Epithelial cell of proximal tubule (primary cell): ENCODE data around the gene INHBC. TPM values are rescaled to one million over a fixed set of nuclear protein-coding genes. Genes with fewer than 3 reads are reported as not detected.
"Not testable (repeated sequence)": the region's sequence is repeated elsewhere in the genome, so short reads cannot be mapped to it uniquely, and the experiment has no call there.

ENCODE experiments used
- DNase-seq: peaks from one replicate; pipeline ENCODE4 v3.0.0-alpha.2; 2011; ENCODE audit warnings: low read depth
- H3K4me3 ChIP-seq: 2 replicates; pipeline ENCODE4 v1.5.1; 2011; ENCODE audit warnings: low read depth, mild to moderate bottlenecking, low read length
- total RNA-seq: library from RNA; depleted of rRNA; stranded (reverse); fragments of >200 nt; gene quantifications from 2 replicates; pipeline ENCODE4 v1.2.3, GENCODE V29; 2015
- TF ChIP-seq, protein P1 (sequence below): conservative IDR thresholded peaks from 2 replicates; pipeline ENCODE4 v1.5.1; 2012; ENCODE audit warnings: low read depth, mild to moderate bottlenecking, low read length

INHBC gene
- total RNA-seq, 1 donor from 2014 or later = not detected

DNA sequence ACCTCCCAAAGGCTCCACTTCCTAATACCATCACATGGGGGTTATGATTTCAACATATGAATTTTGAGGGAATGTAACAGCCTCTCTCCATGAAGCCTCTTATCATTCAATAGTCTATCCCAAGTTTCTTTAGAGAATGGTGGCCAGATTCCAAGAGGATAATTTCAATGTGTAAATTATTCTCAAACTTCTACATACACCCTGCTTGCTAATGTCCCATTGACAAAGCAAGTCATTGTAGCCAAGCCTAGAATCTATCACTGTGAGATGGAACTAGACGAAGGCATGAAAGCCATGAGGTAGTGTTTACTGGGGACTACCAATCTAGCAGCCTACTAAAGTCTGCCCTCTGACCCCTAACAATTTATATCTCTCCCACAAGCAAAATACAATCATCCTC is 3.8 kb downstream of the INHBC start:
- TF ChIP-seq, protein P1, sequence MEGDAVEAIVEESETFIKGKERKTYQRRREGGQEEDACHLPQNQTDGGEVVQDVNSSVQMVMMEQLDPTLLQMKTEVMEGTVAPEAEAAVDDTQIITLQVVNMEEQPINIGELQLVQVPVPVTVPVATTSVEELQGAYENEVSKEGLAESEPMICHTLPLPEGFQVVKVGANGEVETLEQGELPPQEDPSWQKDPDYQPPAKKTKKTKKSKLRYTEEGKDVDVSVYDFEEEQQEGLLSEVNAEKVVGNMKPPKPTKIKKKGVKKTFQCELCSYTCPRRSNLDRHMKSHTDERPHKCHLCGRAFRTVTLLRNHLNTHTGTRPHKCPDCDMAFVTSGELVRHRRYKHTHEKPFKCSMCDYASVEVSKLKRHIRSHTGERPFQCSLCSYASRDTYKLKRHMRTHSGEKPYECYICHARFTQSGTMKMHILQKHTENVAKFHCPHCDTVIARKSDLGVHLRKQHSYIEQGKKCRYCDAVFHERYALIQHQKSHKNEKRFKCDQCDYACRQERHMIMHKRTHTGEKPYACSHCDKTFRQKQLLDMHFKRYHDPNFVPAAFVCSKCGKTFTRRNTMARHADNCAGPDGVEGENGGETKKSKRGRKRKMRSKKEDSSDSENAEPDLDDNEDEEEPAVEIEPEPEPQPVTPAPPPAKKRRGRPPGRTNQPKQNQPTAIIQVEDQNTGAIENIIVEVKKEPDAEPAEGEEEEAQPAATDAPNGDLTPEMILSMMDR = no peak
- H3K4me3 ChIP-seq = no peak overlapping the region
- DNase-seq = no peak

DNA sequence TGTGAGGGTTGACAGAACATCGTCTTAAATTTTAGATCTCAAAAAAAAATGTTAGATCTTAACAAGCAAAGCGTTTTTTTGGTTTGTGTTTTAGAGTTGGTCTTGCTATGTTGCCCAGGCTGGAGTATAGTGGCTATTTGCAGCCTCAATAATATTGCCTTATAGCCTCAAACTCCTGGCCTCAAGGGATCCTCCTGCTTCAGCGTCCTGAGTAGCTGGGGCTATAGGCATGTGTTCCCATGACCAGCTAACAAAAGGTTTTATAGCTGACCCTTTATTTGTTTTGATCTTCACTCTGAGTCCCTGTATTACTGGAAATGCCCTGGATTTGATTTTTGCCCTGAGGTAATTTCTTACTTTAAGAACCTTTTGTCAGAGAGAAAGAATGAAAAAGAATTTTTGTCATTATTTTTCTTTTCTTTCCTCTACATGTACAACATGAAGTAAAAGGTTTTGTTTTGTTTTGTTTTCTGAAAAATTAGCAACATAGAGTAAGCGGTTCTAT is 5.2 kb downstream of the INHBC start:
- no peak overlapping the region for H3K4me3 ChIP-seq
- TF ChIP-seq, protein P1 = no peak

DNA sequence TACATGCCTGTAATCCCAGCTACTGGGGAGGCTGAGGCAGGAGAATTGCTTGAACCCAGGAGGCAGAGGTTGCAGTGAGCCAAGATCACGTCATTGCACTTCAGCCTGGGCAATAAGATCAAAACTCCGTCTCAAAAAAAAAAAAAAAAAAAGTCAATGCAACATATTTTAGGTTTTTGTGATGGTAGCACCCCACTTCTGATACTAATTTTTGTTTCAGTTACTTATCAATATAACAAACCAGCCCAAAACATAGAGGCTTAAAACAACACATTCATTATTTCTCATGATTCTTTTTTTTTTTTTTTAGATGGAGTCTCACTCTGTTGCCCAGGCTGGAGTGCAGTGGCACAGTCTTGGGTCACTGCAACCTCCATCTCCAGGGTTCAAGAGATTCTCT is 6.8 kb downstream of the INHBC start:
- DNase-seq, H3K4me3 ChIP-seq: not testable (repeated sequence)

More for the DNA sequence above, 5.2 kb downstream of the INHBC start:
- DNase-seq = no peak

DNA sequence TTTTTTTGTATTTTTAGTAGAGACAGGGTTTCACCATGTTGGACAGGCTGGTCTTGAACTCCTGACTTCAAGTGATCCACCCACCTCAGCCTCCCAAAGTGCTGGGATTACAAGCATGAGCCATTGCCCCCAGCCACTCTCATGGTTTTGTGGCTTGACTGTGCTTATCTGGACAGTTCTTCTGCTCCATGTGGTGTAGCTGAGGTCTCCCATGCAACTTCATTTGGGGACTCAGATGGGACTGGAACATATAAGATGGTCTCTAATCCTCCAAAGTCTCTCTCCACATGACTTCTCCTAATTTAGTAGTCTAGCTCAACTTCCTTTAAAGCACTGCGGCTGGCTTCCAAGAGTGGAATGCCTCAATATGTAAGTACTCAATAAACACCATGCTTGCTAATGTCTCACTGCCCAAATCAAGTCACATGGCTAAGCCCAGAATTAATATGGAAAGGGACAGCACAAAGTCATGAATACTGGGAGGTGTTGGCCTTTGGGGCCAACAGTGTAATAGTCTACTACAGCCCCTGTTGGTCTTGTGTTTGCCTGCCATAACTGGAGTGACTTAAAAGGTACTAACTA is 7.4 kb downstream of the INHBC start:
- TF ChIP-seq, protein P1 = no peak
- no peak overlapping the region for H3K4me3 ChIP-seq
- DNase-seq = no peak

DNA sequence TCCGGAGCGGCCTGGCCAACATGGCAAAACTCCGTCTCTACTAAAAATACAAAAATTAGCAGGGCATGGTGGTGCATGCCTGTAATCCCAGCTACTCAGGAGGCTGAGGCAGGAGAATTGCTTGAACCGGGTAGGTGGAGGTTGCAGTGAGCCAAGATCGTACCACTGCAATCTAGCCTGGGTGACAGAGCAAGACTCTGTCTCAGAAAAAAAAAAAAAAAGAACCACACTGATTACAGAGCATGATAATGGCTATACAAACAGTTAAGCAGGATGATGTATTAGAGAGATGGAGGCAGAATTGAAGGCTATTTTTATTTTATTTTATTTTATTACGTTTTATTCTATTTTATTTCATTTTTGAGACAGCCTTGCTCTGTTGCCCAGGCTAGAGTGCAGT is 9.8 kb downstream of the INHBC start:
- not testable (repeated sequence) for DNase-seq, H3K4me3 ChIP-seq

DNA sequence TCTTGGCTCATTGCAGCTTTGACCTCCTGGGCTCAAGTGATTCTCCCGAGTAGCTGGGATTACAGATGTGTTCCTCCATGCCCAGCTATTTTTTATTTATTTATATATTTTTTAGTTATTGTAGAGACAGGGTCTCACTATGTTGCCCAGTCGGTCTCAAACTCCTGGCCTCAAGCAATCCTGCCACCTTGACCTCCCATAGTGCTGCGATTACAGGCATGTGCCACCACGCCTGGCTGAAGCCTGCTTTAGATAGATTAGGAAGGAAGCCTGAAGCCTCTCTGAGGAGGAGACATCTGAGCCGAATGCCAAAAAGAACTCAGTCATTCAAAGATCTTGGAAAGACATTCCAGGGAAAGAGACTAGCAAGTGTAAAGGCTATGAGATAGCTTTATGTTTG is 10.2 kb downstream of the INHBC start:
- DNase-seq = no peak
- TF ChIP-seq, protein P1 = no peak

DNA sequence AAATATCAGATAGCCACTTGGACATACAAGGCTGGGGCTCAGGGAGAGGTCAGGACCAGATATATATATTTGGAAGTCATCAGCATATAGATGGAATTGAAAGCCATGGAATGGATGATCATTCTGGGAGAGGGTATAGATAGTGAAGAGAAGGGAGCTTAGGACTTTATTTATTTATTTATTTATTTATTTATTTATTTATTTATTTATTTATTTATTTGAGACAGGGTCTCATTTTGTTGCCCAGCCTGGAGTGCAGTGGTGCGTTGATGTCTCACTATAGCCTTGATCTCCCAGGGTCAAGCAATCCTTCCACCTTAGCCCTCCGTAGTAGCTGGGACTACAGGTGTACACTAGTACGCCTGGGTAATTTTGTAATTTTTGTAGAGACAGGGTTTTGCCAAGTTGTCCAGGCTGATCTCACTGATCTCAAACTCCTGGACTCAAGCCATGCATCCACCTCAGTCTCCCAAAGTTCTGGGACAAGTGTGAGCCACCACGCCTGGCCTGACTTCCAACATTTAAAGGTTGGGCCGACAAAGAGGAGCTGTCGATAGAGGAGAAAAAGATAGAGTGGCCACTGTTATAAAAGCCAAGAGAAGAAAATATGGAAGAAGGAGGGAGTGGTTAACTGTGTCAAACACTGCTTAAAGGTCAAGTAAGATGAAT is 11.8 kb downstream of the INHBC start:
- TF ChIP-seq, protein P1 = no peak
- no peak overlapping the region for H3K4me3 ChIP-seq
- no peak for DNase-seq

More for the DNA sequence above, 10.2 kb downstream of the INHBC start:
- no peak overlapping the region for H3K4me3 ChIP-seq

DNA sequence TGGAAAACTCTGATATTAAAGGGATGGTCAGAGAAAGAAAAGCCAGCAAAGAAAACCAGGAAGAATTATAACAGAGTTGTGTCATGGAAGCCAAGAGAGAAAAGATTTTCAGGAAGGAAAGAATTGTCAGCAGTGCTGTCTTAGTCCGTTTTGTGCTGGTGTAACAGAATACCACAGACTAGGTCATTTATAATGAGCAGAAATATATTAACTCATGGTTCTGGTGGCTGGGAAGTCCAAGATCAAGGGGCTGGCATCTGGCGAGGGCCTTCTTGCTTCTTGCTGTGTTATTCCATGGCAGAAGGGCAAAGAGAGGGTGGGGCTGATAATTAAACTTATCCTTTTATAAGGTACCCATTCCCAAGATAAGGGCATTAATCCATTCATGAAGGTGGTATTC is 14.1 kb downstream of the INHBC start:
- TF ChIP-seq, protein P1 = no peak
- H3K4me3 ChIP-seq = no peak overlapping the region
- DNase-seq = no peak
